ENCODE data around the gene SMIM1. TPM values are rescaled to one million over a fixed set of nuclear protein-coding genes. Genes with fewer than 3 reads are reported as not detected.
"Not testable (repeated sequence)": the region's sequence is repeated elsewhere in the genome, so short reads cannot be mapped to it uniquely, and the experiment has no call there.

Gene SMIM1
- total and polyA plus RNA-seq, 2 of the 4 experiments (the other 2 are of a cell fraction), result 0.90 to 3.4 TPM

DNA sequence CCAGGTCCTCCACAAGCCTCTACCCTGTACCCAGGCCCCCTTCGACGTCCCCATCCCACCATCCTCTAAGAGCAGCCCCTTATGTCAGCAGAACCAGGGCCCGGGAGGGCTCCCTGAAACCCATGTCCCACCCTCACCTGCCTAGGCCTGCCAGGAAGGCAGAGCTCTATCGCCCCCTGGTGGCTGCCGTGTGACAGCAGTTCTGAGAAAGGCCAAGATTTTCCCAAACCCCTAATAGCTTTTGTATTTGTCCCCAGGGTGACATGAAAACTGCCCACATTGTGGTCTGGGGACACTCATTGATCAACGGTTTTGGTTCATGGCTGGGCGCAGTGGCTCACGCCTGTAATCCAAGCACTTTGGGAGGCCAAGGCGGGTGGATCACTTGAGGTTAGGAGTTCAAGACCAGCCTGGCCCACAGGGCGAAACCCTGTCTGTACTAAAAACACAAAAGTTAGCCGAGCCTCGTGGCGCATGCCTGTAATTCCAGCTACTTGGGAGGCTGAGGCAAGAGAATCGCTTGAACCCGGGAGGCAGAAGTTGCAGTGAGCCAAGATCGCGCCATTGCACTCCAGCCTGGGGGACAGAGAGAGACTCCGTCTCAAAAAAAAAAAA, 48.0 kb upstream of the SMIM1 start:
- 3% methylated on average over 5 of the region's 18 CpGs; no CpG with 5 or more reads in 1 of the 2 experiments for WGBS, 2 experiments (ENCODE audit: extremely low coverage in 2 of 2, insufficient read length in 1 of 2)
- H3K4me2 ChIP-seq (ENCODE audit: low read depth, low read length); H3K18ac ChIP-seq (ENCODE audit: low read depth, low read length); H2BK5ac ChIP-seq (ENCODE audit: low read depth, low read length, poor library complexity, severe bottlenecking); H3K27me3 ChIP-seq (ENCODE audit: control insufficient read depth, insufficient read depth, low read length); H2BK20ac ChIP-seq (ENCODE audit: low read depth, low read length); H2AK5ac ChIP-seq (ENCODE audit: low read depth, low read length); H3K36me3 ChIP-seq (ENCODE audit: control insufficient read depth, insufficient read depth, low read length); POLR2A ChIA-PET (ENCODE audit: unreplicated experiment); H2BK15ac ChIP-seq (ENCODE audit: low read depth, low read length); H3K27ac ChIP-seq (ENCODE audit: insufficient read depth, low read length); BruUV-seq (replicated peaks); H4K5ac ChIP-seq (ENCODE audit: low read depth, low read length); H2BK120ac ChIP-seq (ENCODE audit: low read depth, low read length); H3K56ac ChIP-seq (ENCODE audit: extremely low read depth, insufficient read depth, low read length); H3K9ac ChIP-seq (ENCODE audit: low read depth, low read length); H4K91ac ChIP-seq (ENCODE audit: insufficient read depth, low read depth, low read length); H4K8ac ChIP-seq (ENCODE audit: low read depth in 2 of 2, low read length in 2 of 2); H3K4me1 ChIP-seq (ENCODE audit: control insufficient read depth, insufficient read depth, low read length); in situ Hi-C loops (cut with MboI; ENCODE audit: low sequenced_read_pairs); H3K9me3 ChIP-seq (ENCODE audit: control insufficient read depth, insufficient read depth, low read length); H3K14ac ChIP-seq (replicated peaks; ENCODE audit: low read depth, low read length); dilution Hi-C loops (cut with HindIII; ENCODE audit: low sequenced_read_pairs, unreplicated experiment); H4K20me1 ChIP-seq (ENCODE audit: insufficient read depth, low read length); H3K79me1 ChIP-seq (ENCODE audit: low read depth in 1 of 2, low read length in 2 of 2); H3K4ac ChIP-seq (ENCODE audit: low read depth, low read length); H3K4me3 ChIP-seq (ENCODE audit: insufficient read depth, low read depth, low read length); H3K23ac ChIP-seq (ENCODE audit: low read depth, low read length); H3K9me1 ChIP-seq (ENCODE audit: insufficient read depth, low read length): not testable (repeated sequence)
- CTCF ChIA-PET, result interaction anchor here (0.6 to 1.5 kb wide), 8 partner anchors 10 to 82 kb away, joined by 3 to 10 read pairs (median 4); no protein-coding TSS in a partner anchor
- TF ChIP-seq CTCF (conservative IDR thresholded peaks at IDR 0.05; ENCODE audit: low read depth, low read length), result peak; percentile 84
- TF ChIP-seq RAD21 (IDR thresholded peaks at IDR 0.05; ENCODE audit: low read length), result peak; percentile 73
- peak; percentile 56 for TF ChIP-seq SMC3 (IDR thresholded peaks at IDR 0.05; ENCODE audit: low read depth, low read length)
- DNase-seq, result peak; percentile 45
- intact Hi-C loops (cut with micrococcal nuclease), result loop anchor here (5.0 to 10.0 kb wide), 3 partner anchors 160 to 272 kb away; partner anchors contain the start of gene ARHGEF16
- peak overlapping the region; percentile 65 for H2AK9ac ChIP-seq (replicated peaks; ENCODE audit: low read depth, low read length, poor library complexity)
- ATAC-seq (ENCODE audit: low read depth), result peak; percentile 82
- H2AFZ ChIP-seq (replicated peaks; ENCODE audit: low read length, poor library complexity), result peak overlapping the region; percentile 63
